Right renal cortex interstitium (tissue), 3 donors: Measurements from ENCODE around the gene LIMS4. TPM values are rescaled to one million over a fixed set of nuclear protein-coding genes. Genes with fewer than 3 reads are reported as not detected.

ENCODE experiments used
- polyA plus RNA-seq, 3 donors: library from polyadenylated mRNA; unstranded; fragments of 120-200 nt; gene quantifications; one replicate each; pipeline ENCODE4 v1.2.1, GENCODE V29; 2013; ENCODE audit not compliant: insufficient read length in 3 of 3

LIMS4 gene
- polyA plus RNA-seq, 3 donors, result 0.59 to 1.1 (median 0.96) TPM

Other genes with a start within 250 kb of the LIMS4 start
- 10 to 100 TPM; 25.4 to 42.1 (median 35.3) TPM for gene RGPD6, start 104.4 kb upstream of the LIMS4 start, polyA plus RNA-seq
- gene BUB1, start 205.2 kb upstream of the LIMS4 start, polyA plus RNA-seq, result 10 to 100 TPM; 21.9 to 25.0 (median 22.7) TPM